ENCODE measurements around the gene PIP4K2C.
A peak's percentile ranks its signal among the peaks of the same experiment; 100 is the strongest.

Gene PIP4K2C
- 15.7 to 48.2 (median 28.8) reads per million in 17 experiments for total RNA-seq

DNA sequence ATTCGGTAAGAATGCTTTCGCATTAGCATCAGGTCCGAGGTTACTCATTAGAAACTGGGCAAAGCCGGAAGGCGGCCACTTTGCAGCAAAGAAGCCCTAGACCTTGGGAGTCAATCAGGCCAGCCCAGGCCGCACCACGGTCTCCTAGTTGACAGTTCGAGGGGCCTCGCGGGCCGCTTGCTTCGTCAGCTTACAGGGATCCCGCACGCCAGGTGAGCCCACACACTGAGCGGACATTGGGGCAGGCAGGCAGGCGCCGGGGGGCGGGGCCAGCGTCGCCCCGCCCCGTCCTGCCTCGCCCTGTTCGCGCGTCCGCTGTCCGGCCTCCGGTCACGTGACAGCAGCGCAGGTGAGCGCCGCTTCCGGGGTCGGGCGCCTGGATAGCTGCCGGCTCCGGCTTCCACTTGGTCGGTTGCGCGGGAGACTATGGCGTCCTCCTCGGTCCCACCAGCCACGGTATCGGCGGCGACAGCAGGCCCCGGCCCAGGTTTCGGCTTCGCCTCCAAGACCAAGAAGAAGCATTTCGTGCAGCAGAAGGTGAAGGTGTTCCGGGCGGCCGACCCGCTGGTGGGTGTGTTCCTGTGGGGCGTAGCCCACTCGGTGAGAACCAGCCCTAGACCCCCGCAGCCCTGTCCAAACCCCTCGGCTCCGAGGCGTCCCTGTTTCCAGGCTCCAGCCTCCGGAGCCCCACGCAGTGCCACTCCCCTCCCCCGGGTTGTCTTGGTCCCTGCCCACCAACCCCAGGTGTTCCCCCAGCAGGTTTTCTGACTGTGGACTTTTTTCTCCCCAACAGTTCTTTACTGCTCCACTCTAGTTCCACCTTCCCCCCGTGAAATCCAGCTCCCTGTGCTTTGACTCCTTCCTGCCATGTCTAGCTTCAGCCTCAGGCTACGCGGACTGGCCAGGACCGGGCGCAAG is at the start of gene PIP4K2C:
Gene PIP4K2C (plus strand): TSS at position 329 of the 918 bp plus-strand sequence. CDS start 98 bp downstream, at position 427.
- DNase-seq: peak; percentile 78 to 92 (median 83)

DNA sequence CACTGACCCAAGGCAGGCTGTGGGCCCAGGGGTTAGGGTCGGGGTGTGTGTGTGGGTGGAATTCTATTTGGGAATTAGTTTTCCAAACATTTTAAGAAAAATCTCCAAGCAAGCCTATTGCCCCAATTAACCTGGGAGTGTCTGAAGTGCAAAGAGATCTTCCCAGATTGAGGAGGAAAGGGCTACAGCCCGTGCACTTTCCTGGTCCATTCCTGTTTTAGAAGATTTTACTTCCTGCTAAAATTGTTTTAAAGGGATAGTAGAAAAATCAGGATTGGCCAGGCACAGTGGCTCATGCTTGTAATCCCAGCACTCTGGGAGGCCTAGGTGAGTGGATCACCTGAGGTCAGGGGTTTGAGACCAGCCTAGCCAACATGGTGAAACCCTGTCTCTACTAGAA is 49.3 kb upstream of the PIP4K2C start:
- DNase-seq: no peak

DNA sequence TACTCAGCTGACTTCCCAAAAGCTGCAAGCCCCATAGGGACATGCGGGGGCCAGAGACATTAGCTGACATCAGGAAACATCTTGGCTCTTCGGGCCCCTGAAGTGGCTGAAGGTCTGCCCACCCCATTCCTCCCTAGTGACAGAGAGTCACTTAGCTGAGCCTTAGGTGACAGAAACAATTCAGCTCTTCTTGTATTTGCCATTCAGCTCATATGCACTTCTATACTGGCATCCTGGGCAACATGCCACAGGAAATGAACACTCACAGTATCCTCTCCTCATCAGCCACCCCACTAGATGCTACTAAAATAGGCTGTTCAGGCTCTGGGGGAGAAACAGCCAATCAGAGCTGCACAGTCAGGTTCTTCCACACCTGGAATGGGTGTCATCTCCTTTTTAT is 47.4 kb upstream of the PIP4K2C start:
- DNase-seq: peak in 2 of 4 experiments; percentile 20 to 38

DNA sequence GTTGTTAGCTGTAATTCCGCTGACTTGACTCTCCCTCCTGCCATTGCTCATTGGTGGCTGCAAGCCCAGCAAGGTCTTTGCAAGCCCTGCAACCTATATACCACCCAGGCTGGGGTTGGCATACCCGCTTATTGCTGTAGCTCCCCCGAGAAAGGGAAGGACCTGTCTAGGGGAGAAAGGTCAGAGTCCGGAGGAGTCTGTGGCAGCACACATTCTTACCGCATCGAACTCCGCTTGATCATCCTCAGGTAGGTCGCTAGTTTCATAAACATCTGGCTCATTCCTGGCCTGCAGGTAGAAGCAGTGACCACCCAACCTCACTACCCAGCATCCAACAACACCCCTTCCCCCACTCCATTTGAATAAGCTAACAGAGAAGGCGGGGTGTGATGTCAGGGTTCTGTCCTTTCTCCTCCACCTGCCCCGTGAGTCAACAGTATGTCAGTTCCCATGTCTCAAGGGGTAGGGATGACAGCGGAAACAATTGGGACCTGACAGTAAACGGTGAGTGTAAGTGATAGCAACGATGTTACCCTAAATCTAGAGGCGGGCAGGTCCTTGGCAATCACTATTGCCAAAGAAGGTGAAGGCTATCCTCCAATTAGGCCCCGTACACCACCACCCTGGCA is 45.1 kb upstream of the PIP4K2C start:
- DNase-seq: no peak

DNA sequence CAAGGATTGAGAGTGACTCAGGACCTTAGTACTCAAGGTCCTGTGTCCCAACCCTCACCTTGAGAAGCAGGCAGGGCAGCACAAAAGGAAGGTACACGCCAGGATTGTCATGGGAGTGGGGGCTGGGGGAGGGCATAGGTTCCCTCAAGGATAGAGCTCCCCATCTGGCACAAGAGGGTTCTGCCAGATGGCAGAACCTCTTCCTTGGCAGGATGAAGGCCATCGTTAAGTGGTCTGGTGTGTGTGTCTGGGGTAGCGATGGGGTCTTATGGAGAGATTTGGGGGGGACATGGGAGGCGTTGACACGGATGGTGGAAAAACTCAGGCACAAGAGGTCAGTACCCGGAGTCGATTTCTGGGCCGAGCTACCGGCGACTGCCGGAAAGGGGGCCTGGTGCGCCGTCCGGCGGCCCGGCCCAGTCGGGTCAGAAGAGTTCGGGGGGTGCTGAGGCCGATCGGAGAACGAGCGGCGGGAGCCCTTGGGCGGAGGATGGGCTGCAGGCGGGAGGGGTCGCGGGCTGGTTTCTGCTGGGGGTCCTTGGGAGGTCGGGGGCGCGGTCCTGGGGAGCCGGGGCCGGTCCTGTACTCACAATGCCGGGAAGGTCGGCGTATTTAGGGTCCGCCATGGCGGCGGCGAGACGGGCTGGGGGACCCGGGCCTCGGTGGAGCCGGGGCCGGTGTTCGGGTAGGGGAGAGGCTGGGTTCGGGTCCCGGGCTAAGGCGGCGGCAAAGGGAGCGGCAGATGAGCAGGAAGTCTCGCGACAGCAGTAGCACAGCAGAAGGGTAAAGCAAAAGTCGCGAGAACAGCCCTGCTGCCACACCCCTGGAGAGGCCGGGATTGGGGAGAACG is 44.3 kb upstream of the PIP4K2C start, which contains the start of gene DCTN2:
Gene DCTN2 (minus strand): TSS at position 755 of the 850 bp plus-strand sequence. CDS start 129 bp downstream, at position 626.
- peak; percentile 97 to 99 (median 98) for DNase-seq

DNA sequence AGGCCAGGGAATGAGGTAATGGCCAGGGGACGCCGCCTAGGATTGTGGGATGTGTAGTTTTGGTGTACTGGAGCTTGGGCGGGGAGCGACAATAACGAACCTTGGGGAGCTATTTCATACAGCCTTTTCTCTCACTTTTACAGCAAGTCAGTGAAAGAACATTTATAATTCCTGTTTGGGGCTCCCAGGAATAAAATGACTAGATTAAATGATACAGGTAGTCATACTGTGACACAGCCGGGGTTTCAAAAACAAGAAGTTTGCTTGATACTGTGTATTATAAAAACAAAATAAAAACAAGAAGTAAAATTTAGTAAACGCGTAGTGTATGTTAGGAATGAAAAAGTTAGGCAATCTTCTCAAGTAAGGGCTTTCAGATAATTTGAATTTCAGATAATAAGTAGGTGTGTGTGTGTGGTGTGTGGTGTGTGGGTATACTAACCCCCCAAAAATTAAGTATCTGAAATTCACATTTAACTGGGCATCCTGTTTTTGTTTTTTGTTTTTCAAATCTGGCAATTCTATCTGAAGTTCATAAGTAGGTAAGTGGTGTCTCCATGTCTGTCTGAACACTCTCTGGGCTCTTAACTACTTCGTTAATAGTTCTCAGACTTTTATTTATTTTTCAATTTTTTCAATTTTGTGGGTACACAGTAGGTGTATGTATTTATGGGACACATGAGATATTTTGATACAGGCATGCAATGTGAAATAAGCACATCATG is 43.5 kb upstream of the PIP4K2C start:
- DNase-seq: no peak

DNA sequence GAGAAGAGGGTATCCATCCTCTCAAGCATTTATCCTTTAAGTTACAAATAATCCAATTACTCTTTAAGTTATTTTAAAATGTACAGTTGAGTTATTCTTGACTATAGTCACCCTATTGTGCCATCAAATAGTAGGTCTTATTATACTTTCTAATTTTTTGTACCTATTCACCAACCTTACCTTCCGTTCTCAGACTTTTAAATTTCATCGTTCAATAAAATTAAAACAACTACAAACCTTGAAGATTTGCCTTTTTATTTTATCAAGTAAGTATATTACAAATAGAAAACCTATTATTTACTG is 43.0 kb upstream of the PIP4K2C start:
- DNase-seq: no peak

DNA sequence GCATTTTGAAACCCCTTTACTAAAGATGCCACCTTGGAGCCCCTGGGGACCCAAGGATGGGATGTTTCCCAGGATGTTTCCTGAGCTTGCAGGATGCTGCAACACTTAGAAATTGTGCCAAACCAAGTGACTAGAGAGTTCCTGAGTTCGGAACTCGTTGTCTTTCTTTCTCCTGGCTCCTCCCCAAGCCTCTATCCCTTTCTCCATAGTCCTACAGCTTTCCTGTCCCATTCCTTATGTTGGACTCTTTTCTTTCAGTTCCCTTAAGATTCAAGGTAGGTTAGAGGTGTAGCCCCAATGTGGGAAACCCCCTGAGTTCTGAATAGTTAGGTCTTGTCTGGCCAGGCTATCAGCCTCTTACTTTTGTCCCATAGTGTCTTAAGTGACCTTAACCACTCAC is 42.5 kb upstream of the PIP4K2C start:
- DNase-seq: no peak

DNA sequence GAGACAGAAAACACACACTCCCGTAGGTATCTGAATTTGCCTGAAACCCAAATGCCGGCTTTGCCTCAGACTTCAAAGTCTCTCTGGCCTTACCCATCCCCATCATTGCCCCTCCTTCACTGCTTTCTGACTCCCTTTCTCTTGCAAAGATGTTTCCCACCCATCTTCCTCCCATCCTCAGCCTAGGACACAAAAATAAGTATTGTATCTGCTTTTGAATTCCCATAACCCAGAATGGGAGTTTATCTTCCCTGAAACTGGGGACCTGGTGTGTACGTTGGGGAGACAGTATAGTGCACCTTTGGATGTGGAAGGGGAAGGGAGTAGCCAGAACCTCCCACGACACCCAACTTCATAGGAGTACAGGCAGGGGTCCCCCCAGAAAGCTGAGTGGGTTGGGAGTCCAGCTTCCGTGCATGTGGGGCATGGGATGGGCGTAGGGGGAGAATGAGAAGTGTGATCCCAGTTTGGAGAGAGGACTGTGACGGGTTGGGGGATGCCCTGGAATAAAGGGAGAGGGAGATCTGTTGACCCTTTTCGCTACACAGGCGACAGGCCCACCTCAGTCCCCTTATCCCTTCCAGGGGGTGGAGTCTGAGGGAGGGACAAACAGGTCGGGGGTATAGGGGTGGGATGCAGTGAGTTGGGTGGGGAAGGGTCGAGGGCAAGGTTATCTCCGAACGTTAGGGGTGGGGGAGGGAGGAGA is 41.6 kb upstream of the PIP4K2C start:
- no peak for DNase-seq

DNA sequence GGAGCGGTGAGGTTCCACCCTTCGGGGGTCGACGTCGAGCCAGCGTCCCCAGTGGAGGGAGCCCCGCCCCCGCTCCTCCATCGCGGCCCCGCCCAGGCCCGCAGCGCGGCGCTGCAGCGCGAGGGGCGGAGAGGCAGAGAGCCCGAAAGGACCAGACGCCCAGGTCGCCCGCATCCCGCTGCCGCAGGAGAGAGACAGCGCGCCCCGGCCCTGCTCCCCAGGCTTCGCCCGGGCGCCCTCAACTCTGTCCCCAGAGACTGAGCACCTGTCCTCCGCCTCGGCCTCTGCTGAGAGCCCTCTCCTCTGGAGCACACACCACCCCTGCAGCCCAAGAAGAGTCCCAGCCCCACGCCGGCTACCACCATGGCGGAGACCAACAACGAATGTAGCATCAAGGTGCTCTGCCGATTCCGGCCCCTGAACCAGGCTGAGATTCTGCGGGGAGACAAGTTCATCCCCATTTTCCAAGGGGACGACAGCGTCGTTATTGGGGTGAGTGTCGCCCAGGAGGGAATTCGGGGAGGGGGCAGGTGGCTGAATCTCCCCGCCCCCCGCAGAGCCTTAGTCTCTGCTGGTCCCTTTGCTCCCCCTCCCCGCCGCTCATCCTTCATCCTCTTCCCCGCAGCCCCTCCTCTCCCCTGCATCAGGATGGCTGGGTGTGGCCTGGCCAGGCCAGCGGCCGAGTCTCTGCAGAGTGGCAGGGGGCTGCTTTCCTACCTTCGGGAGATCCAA is 40.9 kb upstream of the PIP4K2C start, which contains the start of gene KIF5A:
Gene KIF5A (plus strand): TSS at position 136 of the 732 bp plus-strand sequence. CDS start 228 bp downstream, at position 364.
- peak in 2 of 4 experiments; percentile 22 to 40 for DNase-seq

DNA sequence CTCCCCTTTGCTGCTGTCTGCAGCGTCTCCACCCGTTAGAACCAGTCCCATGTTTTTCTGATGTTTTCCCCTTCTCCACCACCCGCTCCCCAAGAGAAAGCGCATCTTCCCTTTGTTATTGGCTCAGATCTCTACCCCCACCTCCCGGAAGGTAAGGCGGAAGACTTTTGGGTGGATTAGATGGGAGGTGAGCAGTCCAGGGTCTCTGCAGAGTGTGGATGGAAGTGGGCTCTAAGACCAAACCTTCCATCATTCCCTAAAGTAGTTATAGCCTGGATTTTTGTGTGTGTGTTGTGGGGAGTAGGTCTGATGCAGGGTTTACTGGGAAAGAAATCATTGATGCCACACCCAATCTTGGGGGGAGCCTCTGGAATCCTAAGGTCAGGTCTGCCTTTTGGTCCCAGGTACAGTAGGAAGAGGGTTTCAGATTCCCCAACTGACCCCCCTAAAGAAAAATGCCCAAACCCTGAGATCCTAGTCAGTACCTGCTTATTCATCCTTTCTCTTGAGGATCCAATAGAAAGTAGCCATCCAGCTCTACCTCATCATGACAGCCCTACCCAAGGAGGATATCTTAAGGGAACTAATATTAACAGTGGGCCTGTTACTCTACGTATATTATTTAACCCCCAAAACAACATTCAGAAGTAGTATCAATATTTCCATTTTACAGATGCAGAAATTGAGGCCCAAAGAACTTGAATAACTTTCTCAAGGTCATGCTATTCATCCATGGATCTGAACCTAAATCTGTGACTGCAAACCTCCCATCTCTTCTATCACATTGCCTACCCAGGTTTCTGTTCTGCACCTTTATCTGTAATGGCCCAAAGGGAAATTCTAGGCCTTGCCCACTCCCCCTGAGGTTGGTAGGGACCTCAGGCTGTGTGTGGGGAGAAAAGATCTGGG is 40.1 kb upstream of the PIP4K2C start:
- DNase-seq: no peak

DNA sequence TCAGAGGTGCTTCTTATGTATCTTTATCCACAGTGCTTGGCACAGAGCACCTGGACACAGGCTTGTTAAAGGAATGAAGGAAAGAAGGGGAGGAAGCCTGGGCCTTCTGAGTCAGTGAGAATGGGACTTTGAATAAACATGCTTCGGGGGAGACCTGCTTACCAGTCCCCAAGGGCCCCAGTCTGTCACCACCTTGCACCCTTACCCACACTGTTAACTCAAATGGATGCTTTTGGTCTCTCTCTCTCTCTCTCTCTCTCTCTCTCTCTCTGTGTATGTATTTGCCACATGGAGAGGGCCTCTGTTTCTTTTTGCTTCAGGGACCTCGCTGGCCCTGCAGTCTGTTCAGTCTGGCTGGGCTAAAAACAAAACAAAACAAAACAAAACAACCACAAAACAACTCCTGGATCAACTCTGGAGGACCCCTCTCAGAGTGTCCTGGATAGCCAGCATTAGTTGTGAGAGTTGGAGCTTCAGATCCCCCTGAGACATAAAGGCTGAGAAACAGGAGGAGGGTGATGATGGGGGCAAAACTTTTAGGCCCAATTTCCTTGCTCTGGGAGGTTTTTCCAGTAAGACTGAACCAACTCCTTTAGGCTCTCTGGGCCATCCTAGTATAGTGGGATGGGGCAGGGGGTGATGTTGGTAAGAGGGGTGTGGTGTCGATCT is 39.2 kb upstream of the PIP4K2C start:
- no peak for DNase-seq

DNA sequence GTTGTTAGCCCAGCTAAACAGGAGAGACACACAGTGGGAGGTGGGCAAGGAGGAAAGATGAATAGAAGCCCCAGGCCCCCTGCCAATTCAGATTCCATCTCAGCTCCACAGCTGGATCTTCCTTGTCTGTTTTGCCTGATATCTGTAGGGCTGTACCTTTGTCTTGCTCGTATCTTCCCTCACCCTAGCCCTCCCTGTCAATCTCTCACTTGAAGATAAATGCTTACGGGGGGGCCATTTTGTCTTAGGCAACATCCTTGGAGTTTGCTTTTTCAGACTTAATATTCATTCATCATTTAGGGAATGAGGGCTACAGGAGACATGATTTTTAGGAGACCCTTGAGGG is 38.7 kb upstream of the PIP4K2C start:
- DNase-seq: no peak

DNA sequence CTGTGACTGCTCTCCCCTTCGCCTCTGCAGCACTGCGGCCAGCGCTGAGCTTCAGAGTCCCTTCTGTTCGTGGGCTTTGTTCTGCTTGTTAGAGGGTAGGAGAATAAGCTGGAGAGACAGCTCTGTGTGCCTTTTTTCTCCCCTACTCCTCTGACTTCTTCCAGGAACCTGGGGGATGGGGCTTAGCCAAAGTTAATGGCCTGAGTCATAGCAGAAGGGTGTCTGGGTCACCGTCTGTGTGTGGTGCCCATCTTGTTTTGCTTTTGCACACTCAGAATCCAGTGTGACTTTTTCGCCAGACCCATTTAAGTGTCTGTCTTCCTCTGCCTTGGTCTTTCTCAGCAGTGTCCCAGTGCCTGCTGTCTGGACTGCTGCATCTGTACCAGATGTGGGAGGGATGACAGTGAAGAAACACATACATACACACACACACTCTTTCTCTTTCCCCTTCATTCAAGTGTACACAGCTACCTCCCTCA is 38.1 kb upstream of the PIP4K2C start:
- DNase-seq: no peak

DNA sequence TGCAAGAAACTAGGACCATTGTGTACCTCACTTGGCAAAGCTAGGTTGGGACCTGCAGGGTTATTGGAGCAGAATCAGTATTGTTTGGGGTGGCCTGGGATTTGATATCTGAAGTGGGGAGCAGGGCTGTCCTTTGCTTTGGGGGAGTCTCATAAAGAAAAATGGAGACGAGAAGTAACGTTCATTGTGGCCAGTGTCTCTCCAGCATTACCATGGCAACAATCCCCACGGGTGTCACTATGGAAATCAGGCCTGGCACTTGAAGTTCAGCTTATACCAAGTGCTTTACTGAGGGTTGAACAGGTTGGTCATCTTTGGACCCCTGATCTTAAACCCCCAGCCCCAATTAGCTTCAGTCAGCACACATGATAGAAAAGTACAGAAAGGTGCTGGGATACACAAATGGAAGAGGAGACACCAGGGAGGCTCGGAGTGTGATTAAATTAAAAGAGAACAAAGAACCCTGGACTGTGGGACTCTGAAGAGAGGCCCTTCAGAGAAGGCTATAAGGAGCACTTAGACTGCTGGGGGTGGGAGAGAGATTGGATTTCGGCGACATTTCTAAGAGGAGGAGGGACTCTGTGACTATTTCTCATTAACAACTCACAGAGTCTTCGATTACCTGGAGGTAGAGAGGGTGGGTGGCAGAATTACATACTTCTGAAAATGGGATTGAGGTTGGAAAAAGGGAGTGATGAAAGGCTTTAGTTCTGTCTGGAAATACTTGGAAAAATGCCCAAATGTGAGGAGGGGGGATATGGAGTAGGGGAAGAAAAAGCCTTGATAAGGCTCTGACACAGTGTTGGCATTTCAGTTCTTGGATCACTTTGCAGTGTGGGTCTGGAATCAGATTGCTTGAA is 37.4 kb upstream of the PIP4K2C start:
- no peak for DNase-seq

DNA sequence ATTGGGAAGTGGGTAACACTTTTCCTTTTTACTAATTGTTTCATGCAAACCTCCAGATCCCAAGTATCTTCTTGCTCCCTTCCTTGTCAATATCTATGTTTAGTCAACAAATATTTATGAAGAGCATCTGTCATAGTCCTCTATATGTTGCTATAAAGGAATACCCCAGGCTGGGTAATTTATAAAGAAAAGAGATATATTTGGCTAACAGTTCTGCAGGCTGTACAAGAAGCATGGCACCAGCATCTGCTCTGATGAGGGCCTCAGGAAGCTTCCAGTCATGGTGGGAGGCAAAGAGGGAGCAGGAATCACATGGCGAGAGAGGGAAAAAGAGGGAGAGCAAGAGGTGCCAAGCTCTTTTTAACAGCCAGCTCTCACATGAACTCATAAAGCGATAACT is 36.5 kb upstream of the PIP4K2C start:
- no peak for DNase-seq

DNA sequence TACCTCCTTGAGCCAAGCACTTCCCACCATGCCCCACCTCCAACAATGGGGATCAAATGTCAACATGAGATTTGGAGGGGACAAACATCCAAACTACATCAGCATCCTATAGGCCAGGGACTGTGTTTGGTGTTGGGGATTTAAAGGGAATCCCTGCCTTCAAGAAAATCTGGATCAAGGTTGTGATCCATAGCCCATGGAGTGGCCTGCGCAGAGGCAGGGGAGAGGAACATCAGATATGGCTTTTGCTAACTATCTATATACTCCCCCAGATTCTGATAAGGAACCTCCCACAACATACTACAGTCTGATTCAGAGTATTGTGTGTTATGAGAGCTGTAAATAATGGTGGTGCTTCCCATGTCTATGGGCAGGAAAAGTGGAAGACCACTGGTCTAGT is 36.1 kb upstream of the PIP4K2C start:
- DNase-seq: no peak

DNA sequence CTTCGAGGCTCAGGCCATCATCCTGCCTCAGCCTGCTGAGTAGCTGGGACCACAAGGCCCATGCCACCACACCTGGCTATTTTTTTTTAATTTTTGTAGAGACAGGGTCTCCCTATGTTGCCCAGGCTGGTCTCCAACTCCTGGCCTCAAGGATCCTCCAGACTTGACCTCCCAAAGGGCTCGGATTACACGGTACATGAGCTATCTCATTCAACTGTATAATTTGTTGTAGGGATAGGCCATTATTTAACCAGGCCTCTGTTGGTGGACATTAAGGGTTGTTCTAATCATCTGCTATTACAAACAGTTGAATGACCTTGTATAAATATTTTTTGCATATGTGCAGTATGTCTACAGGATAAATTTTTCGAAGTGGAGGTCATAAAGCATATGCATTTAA is 32.1 kb upstream of the PIP4K2C start:
- no peak for DNase-seq

All from suppressor macrophage (primary cell).